OCI-LY7 (cell line): ENCODE results near the gene SEC22A.

Source experiments
- EZH2phosphoT487 ChIP-seq: fragments of 200-600 bp; sonication (generic); IDR thresholded peaks from 2 replicates; pipeline ENCODE4 v1.6.1; 2018; ENCODE audit warnings: low read depth, borderline replicate concordance, mild to moderate bottlenecking, mixed run types, antibody characterized with exemption, low read length, moderate library complexity, mixed read lengths
- TF ChIP-seq, protein P1 (sequence below): fragments of 200-600 bp; sonication (generic); conservative IDR thresholded peaks from 2 replicates; pipeline ENCODE4 v1.5.1; 2014; ENCODE audit warnings: mild to moderate bottlenecking, antibody characterized with exemption, low read length, moderate library complexity, mixed read lengths

DNA sequence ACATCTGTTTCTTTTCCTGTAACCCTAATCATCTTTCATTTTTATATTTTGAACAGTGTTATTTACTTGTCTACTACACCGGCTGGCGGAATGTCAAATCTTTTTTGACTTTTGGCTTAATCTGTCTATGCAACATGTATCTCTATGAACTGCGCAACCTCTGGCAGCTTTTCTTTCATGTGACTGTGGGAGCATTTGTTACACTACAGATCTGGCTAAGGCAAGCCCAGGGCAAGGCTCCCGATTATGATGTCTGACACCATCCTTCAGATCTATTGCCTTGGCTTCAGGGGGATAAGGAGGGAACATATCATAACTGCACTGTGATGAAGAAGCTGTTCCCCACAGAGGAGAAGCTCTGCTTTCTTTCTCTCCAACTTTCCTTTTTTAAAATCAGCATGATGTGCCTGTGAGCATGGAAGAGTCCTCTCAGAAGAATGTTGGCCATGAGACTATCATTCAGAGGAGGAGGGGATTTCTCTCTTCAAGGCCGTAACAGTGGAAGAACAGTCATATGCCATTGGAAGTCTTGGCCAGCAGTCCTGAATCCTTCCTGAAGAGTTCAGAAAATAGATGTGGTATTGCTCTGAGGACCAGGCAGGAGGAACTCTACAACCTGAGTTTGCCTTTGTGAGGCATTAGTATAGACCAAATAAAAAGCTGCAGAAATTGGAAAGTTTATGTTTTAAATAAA, 69.9 kb downstream of the SEC22A start:
- TF ChIP-seq, protein P1, sequence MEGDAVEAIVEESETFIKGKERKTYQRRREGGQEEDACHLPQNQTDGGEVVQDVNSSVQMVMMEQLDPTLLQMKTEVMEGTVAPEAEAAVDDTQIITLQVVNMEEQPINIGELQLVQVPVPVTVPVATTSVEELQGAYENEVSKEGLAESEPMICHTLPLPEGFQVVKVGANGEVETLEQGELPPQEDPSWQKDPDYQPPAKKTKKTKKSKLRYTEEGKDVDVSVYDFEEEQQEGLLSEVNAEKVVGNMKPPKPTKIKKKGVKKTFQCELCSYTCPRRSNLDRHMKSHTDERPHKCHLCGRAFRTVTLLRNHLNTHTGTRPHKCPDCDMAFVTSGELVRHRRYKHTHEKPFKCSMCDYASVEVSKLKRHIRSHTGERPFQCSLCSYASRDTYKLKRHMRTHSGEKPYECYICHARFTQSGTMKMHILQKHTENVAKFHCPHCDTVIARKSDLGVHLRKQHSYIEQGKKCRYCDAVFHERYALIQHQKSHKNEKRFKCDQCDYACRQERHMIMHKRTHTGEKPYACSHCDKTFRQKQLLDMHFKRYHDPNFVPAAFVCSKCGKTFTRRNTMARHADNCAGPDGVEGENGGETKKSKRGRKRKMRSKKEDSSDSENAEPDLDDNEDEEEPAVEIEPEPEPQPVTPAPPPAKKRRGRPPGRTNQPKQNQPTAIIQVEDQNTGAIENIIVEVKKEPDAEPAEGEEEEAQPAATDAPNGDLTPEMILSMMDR, result no peak
- TF ChIP-seq EZH2phosphoT487, result no peak
